Central memory CD8-positive, alpha-beta T cell (primary cell): ENCODE results near the gene MYO1D.

Source experiments
- ATAC-seq: fragments of 150-1000 bp; cut with Tn5 transposase; replicated peaks from 2 replicates; pipeline ENCODE4 v1.10.0; 2022; ENCODE audit warnings: mild to moderate bottlenecking, moderate FRiP score, moderate number of reproducible peaks; ENCODE audit not compliant: poor library complexity, severe bottlenecking; ENCODE audit errors: extremely low read depth
- DNase-seq, 2 donors: peaks; one replicate each; pipeline ENCODE4 v3.0.0; 2021; ENCODE audit warnings: low spot score in 2 of 2
- H3K27ac Mint-ChIP-seq: one replicate; pipeline ENCODE4 v1.8.0; 2022; ENCODE audit warnings: low read depth, mild to moderate bottlenecking, moderate library complexity, mixed read lengths
- H3K27me3 Mint-ChIP-seq: one replicate; pipeline ENCODE4 v1.8.0; 2022; ENCODE audit warnings: mixed read lengths
- H3K36me3 Mint-ChIP-seq: one replicate; pipeline ENCODE4 v1.8.0; 2022; ENCODE audit warnings: mild to moderate bottlenecking, moderate library complexity, mixed read lengths; ENCODE audit not compliant: insufficient read depth
- H3K4me1 Mint-ChIP-seq: one replicate; pipeline ENCODE4 v1.8.0; 2022; ENCODE audit warnings: mixed read lengths
- H3K4me3 Mint-ChIP-seq: one replicate; pipeline ENCODE4 v1.8.0; 2022; ENCODE audit warnings: mild to moderate bottlenecking, moderate library complexity, mixed read lengths
- H3K9me3 Mint-ChIP-seq: one replicate; pipeline ENCODE4 v1.8.0; 2022; ENCODE audit warnings: mixed read lengths

The MYO1D gene

DNA sequence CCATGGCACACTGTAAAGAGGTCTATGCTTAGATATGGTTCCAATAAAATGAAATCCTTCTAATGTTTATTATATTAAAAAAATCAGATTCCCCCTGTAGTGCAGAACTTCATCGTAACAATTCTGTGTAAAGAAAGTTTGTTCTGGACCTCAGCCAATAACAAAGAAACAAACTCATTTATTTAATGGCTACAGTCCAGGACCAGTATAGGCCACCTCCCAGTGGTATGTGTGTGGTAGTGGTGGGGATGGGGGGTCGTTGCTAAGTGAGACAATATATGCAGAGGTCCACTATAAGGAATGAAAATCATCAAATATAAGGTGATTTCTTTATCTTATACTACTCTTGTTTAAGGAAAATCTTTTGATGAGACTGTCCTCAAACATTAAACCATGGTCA is 253.7 kb downstream of the MYO1D start:
- DNase-seq: no peak
- Mint-ChIP-seq H3K4me3 (no peak overlapping the region), H3K27me3 (no peaks in the 10 kb centered on the region), H3K36me3 (peaks cover 3% of the 10 kb centered on the region), H3K27ac (no peak overlapping the region), H3K4me1 (no peaks in the 10 kb centered on the region), H3K9me3 (no peaks in the 10 kb centered on the region)
- ATAC-seq: no peak

DNA sequence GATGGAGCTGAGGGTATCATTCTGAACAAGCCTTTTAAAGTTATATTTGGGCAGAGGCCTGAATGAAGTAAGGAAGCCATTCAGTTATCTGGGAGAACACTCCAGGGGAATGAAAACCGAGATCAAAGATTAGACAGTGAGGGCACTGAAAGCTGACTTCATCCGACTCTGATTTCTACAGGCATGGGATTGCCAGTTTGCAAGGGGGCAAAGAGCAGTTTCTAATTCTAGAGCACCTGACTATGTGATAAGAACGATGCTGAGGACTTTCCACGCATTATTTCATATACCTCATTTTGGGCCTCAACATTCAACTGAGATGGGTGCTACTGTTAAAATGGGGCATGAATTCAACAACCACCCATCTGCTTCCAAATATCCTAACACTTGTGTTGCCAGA is 254.4 kb downstream of the MYO1D start:
- H3K9me3 Mint-ChIP-seq: no peaks in the 10 kb centered on the region
- H3K27ac Mint-ChIP-seq: no peak overlapping the region
- H3K4me3 Mint-ChIP-seq: no peak overlapping the region
- H3K36me3 Mint-ChIP-seq: peaks cover 3% of the 10 kb centered on the region
- ATAC-seq: no peak
- no peak for DNase-seq
- no peaks in the 10 kb centered on the region for H3K27me3 Mint-ChIP-seq
- no peaks in the 10 kb centered on the region for H3K4me1 Mint-ChIP-seq

DNA sequence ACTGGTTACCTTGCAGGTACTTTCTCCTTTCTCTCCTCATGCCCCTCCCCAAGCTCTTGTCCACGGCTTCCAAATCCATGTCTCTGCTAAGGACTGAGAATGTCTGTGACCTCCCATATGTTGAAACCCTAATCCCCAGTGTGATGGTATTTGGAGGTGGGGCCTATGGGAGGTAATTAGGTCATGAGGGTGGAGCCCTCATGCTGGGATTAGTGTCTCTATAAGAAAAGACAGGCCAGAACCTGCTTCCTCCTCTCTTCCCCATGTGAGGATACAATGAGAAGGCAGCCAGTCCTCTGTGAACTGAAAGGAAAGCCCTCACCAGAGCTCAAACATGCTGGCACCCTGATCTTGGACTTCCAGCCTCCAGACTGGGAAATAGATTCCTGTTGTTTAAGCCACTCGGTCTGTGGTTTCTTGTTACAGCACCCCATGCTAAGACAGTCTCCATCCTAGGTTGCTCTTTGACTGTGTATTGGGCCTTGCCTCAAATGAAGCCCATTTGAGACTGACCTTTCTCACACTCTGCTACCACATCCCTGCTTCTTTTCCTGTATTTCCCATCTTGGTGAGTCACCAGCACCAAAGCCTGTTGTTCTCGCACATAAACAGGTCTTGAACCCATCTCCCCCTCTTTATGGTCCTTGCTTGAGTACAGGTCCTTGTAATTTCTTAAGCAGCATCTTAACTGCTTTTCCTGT is 255.2 kb downstream of the MYO1D start:
- DNase-seq (no peak), ATAC-seq (no peak)
- no peaks in the 10 kb centered on the region for H3K27me3 Mint-ChIP-seq
- no peaks in the 10 kb centered on the region for H3K9me3 Mint-ChIP-seq
- H3K4me1 Mint-ChIP-seq: no peaks in the 10 kb centered on the region
- no peak overlapping the region for H3K4me3 Mint-ChIP-seq
- H3K36me3 Mint-ChIP-seq: peaks cover 3% of the 10 kb centered on the region
- no peak overlapping the region for H3K27ac Mint-ChIP-seq

DNA sequence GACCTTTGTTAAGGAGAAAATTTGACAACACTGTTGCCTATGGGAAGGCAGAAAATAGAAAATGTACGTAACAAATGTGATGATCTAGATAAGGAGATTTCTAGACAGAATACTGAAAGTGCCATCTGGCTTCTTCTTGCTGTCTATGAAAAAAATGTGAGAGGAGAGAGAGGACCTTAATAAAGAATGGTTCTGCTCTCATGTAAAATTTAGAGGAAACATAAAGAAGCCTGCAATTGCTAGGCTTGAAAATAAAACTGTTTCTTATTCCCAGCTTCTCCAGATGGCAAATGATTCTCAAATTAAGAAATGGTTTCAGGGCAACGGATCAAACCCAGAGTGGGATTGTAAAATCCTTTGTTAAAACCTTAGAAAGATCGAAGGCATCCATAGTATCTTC is 261.6 kb downstream of the MYO1D start:
- DNase-seq (no peak), ATAC-seq (no peak)
- Mint-ChIP-seq H3K36me3 (peaks cover 3% of the 10 kb centered on the region), H3K4me3 (no peak overlapping the region), H3K4me1 (no peaks in the 10 kb centered on the region), H3K27me3 (no peaks in the 10 kb centered on the region), H3K27ac (no peak overlapping the region), H3K9me3 (no peaks in the 10 kb centered on the region)

DNA sequence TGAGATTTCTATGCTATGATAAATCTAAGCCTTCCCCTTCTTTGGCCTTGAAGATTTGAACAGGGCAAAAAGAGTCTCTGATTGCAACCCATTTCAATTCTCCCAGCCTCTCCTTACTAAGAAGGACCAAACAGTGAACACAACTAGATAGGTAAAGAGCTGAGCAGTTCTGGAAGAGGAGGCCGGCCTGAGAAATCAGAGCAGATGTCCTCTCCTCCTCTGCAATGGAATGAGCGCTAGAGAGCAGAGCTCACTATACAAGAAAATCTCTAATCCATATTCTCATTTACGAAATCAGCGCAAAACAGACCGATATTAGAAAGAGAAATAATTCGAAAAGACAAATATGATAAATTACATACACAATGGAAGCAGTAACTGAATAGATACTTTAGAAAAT is 266.0 kb downstream of the MYO1D start:
- peaks cover 2% of the 10 kb centered on the region for H3K36me3 Mint-ChIP-seq

DNA sequence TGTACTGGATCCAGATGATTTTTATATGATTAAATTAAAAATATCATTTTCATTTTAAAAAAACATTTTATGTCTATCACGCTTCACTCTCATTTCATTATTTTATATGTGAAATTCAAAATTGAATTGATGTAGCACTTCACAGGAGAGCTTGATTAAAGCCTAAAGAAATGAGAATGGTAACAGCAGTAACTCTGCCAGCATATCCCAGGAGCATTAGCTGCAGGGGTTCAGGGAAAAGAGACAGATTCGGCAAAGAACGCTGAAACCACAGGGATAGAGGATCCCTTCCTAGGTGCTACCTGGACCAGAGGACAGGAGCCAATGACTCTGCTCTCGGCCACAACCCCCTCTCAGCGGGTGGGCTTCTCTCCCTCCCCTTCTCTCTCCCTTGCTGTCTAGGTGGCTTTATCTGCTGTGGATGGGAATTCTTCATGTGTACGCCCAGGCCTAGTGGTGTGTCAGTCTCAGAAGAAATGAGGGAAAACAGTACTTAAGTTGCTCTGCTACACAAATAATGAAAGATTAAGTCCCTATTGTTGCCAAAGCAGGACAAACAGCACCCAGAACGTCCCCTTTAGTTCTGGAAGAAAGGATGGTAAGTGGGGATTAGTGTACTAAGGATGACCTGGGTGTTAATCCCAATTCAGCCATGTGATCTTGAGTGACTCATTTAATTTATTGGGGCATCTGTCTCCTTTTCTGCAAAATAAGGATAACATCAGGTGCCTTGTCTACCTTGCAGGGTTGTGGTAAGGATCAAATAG is 266.9 kb downstream of the MYO1D start:
- ATAC-seq (no peak), DNase-seq (no peak)
- Mint-ChIP-seq H3K27ac (no peak overlapping the region), H3K4me3 (no peak overlapping the region), H3K27me3 (no peaks in the 10 kb centered on the region), H3K36me3 (peaks cover 2% of the 10 kb centered on the region), H3K9me3 (no peaks in the 10 kb centered on the region), H3K4me1 (peaks cover 8% of the 10 kb centered on the region)

More for the DNA sequence above, 266.0 kb downstream of the MYO1D start:
- Mint-ChIP-seq H3K27ac (no peak overlapping the region), H3K9me3 (no peaks in the 10 kb centered on the region), H3K4me3 (no peak overlapping the region), H3K27me3 (no peaks in the 10 kb centered on the region), H3K4me1 (peaks cover 8% of the 10 kb centered on the region)
- ATAC-seq (no peak), DNase-seq (no peak)

DNA sequence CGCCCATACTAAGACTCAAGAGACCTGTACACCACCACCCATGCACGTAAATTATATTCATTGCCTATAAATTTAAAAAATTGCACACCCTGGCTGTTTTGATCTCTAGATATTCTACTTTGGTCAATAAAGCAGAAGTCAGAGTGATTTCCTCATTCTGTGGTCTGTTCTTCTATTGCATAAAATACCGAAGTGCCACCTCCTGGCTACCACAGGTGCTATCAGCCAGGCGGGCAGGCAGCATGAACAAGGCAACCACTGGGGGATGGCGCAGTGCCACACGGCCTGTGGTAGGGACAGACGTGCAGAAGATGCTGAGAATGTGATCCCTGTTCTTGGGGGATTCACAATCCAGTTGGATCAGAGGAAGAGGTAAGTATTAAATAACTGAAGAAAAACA is 267.8 kb downstream of the MYO1D start:
- Mint-ChIP-seq H3K4me3 (no peak overlapping the region), H3K27ac (no peak overlapping the region), H3K36me3 (peaks cover 4% of the 10 kb centered on the region), H3K9me3 (no peaks in the 10 kb centered on the region), H3K4me1 (peaks cover 8% of the 10 kb centered on the region), H3K27me3 (no peaks in the 10 kb centered on the region)
- ATAC-seq (peak; percentile 99), DNase-seq (peak; percentile 42 to 68)

DNA sequence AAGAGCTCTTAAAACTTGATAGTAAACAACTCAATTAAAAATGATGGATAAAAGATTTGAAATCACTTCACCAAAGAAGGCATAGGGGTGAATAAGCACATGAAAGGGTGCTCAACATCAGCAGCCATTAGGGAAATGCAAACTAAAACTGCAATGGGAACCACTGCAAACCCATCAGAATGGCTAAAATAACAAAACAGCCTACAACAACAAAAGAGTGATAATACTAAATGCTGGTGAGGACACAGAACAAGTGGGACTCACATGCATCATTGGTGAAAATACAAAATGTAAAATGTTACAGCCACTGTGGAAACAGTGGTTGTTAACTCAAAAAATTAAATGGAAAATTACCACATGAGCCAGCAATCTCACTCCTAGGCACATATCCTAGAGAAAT is 268.7 kb downstream of the MYO1D start:
- no peaks in the 10 kb centered on the region for H3K27me3 Mint-ChIP-seq
- peaks cover 8% of the 10 kb centered on the region for H3K4me1 Mint-ChIP-seq
- H3K27ac Mint-ChIP-seq: no peak overlapping the region
- ATAC-seq (no peak), DNase-seq (no peak)
- no peaks in the 10 kb centered on the region for H3K9me3 Mint-ChIP-seq
- no peak overlapping the region for H3K4me3 Mint-ChIP-seq
- peaks cover 4% of the 10 kb centered on the region for H3K36me3 Mint-ChIP-seq

DNA sequence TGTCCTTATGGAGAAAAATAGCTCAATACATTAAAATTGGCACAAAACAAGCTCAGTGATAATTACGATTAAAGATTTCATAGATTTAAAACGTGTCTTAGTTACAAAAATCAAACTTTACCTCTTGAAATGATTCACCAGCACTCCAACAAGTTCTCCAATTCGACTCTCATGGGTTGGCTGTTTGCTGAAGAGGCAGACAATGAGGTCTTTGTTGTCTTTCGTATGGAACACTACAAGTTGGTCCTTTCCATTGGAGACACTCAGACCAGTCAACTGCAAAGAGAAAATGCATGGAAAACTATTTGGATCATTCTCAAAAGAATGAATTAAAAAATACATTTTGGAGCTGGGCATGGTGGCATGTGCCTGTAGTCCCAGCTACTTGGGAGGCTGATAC is 272.0 kb downstream of the MYO1D start:
- Mint-ChIP-seq H3K27me3 (no peaks in the 10 kb centered on the region), H3K27ac (no peak overlapping the region), H3K4me1 (peaks cover 8% of the 10 kb centered on the region), H3K4me3 (no peak overlapping the region), H3K9me3 (no peaks in the 10 kb centered on the region), H3K36me3 (peaks cover 2% of the 10 kb centered on the region)
- ATAC-seq (no peak), DNase-seq (no peak)

DNA sequence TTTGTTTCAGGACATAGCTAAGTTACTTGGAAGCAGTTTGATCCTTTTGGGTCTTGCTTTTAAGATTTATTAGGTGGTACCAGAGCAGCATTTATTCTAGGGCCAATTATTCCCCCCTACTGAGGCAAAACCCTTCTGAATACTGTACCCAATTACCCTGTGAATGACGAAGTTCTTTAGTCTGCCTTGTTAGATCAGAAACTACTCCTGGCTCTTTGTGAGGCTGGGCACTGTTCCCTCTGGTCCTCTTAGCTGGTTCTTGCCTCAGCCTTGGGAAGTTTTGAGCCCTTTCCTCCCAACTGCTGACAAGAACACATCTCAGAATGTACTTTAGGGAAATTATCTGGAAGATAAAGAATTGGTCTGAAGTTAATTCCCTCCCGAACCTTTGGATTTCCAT is 274.5 kb downstream of the MYO1D start:
- ATAC-seq (no peak), DNase-seq (no peak)
- no peak overlapping the region for H3K4me3 Mint-ChIP-seq
- H3K36me3 Mint-ChIP-seq: peaks cover 2% of the 10 kb centered on the region
- H3K27me3 Mint-ChIP-seq: no peaks in the 10 kb centered on the region
- no peaks in the 10 kb centered on the region for H3K9me3 Mint-ChIP-seq
- H3K27ac Mint-ChIP-seq: no peak overlapping the region
- H3K4me1 Mint-ChIP-seq: no peaks in the 10 kb centered on the region

DNA sequence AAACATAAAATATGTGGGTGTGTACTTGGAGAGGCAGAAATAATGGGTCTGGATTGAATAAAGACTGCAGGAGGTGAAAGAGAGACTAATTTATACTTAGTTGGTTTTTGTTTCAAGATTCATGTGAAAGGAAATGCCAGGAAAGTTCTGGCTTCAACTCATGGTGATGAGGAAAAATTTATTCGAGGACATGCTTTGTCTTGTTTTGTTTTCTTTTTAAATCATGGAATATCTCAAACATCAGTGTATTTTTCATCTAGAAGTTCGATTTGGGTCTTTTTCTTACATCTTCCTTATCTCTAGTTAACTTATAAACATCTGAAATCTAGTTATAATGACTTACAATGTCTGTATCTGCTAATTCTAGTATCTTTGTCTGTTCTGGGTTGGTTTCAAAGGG is 275.1 kb downstream of the MYO1D start:
- Mint-ChIP-seq H3K27me3 (no peaks in the 10 kb centered on the region), H3K36me3 (peaks cover 2% of the 10 kb centered on the region), H3K9me3 (no peaks in the 10 kb centered on the region), H3K4me1 (no peaks in the 10 kb centered on the region), H3K4me3 (no peak overlapping the region), H3K27ac (no peak overlapping the region)
- DNase-seq: no peak
- no peak for ATAC-seq

DNA sequence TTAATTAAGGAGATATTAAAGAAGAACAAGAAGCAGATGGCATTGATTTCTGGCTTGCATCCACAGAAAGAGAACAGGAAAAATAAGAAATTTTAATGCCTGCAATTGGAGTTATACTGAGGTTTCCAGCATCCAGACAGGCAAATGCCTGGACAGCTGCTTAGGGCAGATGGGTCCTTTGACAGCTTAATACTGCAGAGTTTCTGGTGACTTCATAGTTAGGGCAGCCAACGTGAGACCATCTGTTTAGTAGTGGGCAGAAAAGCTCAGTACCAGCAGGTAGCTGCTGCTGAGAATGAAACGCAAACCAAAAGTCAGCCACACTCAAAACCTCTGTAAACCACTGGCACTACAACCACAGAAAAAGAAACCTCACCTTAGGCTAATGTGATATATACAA is 280.3 kb downstream of the MYO1D start:
- ATAC-seq (no peak), DNase-seq (no peak)
- Mint-ChIP-seq H3K4me3 (no peak overlapping the region), H3K9me3 (no peaks in the 10 kb centered on the region), H3K27ac (no peak overlapping the region), H3K27me3 (no peaks in the 10 kb centered on the region), H3K4me1 (no peaks in the 10 kb centered on the region), H3K36me3 (peaks cover 1% of the 10 kb centered on the region)

DNA sequence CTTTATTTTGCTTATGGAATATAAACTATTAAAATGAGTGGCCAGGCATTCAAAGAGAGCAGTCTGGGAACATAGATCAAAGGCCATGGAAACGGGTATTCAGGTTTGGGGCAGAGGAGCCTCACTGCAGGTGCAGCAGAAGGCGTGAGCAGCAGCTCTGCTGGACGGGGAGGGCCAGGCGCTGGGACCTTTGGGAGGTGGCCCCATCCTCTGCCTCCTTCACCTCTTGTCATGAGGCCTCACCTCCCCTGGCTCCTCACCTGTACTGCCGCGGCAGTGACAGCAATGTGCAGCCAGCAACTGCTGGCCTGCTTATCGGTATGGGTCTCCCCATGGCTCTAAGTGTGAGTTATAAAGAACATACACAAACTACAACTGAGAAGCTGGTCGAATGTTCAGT is 280.7 kb downstream of the MYO1D start:
- ATAC-seq (no peak), DNase-seq (no peak)
- no peaks in the 10 kb centered on the region for H3K4me1 Mint-ChIP-seq
- H3K27me3 Mint-ChIP-seq: no peaks in the 10 kb centered on the region
- H3K4me3 Mint-ChIP-seq: no peak overlapping the region
- no peaks in the 10 kb centered on the region for H3K9me3 Mint-ChIP-seq
- no peak overlapping the region for H3K27ac Mint-ChIP-seq
- peaks cover 1% of the 10 kb centered on the region for H3K36me3 Mint-ChIP-seq
